Activated CD4-positive, alpha-beta T cell treated with anti-CD3 and anti-CD28 coated beads for 1 hour (primary cell): Measurements from ENCODE around the gene BCAS1.

Experiments used
- DNase-seq: peaks from one replicate; pipeline ENCODE4 v3.0.0-alpha.2; 2020

Gene BCAS1

DNA sequence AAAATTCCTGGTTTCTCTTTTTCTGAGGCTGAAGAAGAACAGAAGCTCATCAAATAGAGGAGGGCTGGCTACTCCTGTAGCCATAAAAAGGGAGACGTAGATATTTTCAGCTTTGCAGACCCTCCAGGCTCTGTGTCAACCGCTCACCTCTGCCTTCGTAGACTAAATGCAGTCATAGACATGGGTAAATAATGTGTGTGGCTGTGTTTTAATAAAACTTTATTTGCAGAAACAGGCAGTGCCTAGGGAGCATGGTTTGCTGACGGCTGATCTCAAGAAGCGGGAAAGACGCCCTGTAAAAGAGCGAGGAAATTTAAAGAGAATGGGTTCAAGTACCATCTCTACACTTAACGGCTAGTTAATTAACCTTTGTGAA, 171.8 kb downstream of the BCAS1 start:
- DNase-seq, result no peak

DNA sequence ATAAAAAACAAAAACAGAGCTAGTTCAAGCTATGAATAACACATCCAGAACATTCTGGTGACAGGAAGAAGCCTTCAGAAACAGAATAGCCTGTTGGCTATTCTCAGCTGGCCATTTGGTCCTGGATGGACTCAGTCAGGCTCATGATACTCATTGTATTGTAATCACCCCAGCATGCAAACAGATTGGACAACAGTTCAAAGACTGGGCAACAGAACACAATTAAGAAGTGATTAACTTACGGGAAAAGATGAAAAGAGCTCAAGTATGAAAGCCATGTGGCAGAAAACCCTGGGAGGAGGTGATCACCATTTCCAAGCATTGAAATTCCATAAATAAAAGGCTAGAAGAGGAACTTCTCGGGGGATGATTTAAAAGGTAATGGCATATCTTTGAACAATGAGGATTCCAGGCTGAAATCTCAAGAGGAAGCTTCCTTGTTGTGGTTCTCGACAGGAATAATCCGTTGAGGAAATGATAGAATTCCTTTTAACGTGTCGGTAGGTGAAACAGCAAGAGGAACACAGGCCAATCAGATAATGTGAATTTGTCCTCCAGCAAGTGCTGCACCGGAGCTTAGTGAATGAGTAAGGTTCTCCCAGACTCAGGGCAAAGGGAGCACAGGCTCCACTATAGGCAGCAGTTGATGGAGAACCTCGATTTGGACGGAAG, 172.4 kb downstream of the BCAS1 start:
- no peak for DNase-seq

DNA sequence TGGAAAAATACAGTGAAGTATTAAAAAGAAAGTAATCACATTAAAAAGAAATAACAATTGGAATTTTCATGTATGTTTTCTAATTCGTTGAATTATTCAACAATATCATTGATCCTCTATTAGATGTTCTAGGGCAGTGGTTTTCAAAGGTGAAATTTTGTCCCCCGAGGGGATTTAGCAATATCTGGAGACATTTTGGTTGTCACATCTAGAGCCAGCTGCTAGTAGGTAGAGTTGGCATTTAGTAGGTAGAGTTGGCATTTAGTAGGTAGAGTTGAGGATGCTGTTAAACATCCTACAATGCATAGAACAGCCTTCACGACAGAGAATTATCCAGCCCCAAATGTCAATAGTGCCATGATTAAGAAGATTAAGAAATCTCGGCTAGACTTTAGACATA, 173.7 kb downstream of the BCAS1 start:
- DNase-seq, result no peak

DNA sequence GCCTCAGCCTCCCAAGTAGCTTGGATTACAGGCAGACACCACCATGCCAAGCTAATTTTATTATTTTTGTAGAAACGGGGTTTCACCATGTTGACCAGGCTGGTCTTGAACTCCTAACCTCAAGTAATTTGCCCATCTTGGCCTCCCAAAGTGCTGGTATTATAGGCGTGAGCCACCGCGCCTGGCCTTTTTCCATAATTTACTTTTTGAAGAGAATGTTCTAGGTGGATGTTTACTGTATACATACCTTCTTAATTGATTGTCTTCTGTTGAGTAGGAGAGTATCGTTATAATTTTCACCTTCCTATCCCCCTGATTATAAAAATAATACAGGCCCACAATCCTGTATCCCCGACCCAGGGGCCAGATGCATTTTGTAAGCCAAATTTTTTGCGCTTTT, 174.4 kb downstream of the BCAS1 start:
- DNase-seq, result no peak

DNA sequence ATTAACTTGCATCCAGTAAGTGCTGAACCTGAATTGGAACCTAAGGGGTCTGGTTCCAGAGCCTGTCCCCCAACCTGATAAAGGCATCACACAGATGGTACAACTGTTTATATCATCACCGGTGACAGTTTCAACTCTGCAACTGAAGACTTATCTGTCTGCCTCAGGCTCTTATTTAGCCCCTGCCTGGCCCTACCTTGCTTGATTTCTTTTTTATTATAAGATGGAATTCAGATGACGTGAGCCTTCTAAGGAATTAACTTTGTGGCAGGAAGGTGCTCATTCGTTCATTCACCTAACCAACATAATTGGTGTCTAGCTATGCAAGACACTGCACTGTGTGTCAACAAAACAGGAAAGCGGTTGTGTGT, 175.0 kb downstream of the BCAS1 start:
- DNase-seq, result no peak

DNA sequence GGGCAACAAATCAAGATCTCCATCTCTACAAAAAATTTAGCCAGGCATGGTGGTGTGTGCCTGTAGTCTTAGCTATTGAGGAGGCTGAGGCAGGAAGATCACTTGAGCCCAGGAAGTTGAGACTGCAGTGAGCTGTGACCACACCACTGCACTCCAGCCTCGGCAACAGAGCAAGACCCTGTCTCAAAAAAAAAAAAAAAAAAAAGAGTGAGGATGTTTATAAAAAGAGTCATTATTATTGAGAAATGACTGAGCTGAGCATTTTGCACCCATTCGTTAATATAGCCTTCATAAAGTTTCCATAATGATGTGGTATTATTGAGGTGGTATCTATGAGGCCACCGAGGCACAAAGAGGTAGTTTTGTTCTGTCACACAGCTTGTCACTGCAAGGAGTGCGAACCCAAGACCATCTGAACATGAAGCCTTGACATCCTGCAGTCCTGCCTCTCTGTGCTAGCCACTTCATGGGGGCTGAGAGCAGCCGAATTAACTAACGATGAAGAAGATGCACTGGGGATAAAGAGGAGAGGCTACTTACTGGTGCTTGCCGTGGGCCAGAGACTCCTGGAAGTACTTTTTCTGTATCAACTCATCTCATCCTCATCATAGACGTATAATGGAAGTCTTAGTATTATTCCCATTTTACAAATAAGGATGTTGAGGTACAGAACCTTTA, 175.5 kb downstream of the BCAS1 start:
- no peak for DNase-seq
